HL-60 (cell line): ENCODE measurements around the gene JUP.

Experiments used
- DNase-seq, 2 experiments: peaks; one replicate each; pipeline ENCODE4 v3.0.0-alpha.2; 2010 to 2020; ENCODE audit warnings: low read depth in 1 of 2, low spot score in 1 of 2
- H3K27ac ChIP-seq: fragments of 250-450 bp; sonication (Bioruptor Pico); replicated peaks from 2 replicates; pipeline ENCODE4 v1.5.1; 2020; ENCODE audit warnings: mild to moderate bottlenecking, moderate library complexity
- H3K27me3 ChIP-seq: fragments of 250-450 bp; sonication (Bioruptor Pico); 2 replicates; pipeline ENCODE4 v1.5.1; 2021; ENCODE audit warnings: mild to moderate bottlenecking, moderate library complexity; ENCODE audit not compliant: insufficient read depth, poor library complexity, severe bottlenecking
- H3K4me3 ChIP-seq: replicated peaks from 2 replicates; pipeline ENCODE4 v1.5.1; 2011; ENCODE audit warnings: mild to moderate bottlenecking, control low read depth, low read length; ENCODE audit not compliant: insufficient read depth
- CTCF ChIP-seq: IDR thresholded peaks from one replicate; pipeline ENCODE4 v1.5.1; 2011; ENCODE audit warnings: low read length, control low read depth, inconsistent platforms; ENCODE audit not compliant: insufficient read depth
- GABPA ChIP-seq: IDR thresholded peaks from 2 replicates; pipeline ENCODE4 v1.6.1; 2012; ENCODE audit warnings: low read depth
- POLR2AphosphoS5 ChIP-seq: IDR thresholded peaks from 2 replicates; pipeline ENCODE4 v1.6.1; 2012; ENCODE audit warnings: low read depth
- SPI1 ChIP-seq: IDR thresholded peaks from 2 replicates; pipeline ENCODE4 v1.6.1; 2012; ENCODE audit warnings: low read depth, mild to moderate bottlenecking, borderline replicate concordance
- TF ChIP-seq, protein P1 (sequence below): IDR thresholded peaks from 2 replicates; pipeline ENCODE4 v1.6.1; 2012; ENCODE audit warnings: low read depth; ENCODE audit not compliant: insufficient replicate concordance

The JUP gene

GRCh38 chr17:41735744-41736143, 50.8 kb downstream of the JUP start:
- H3K27me3 ChIP-seq, result peaks cover 54% of the 10 kb centered on the region
- no peak overlapping the region for H3K4me3 ChIP-seq
- no peak overlapping the region for H3K27ac ChIP-seq
- no peak for DNase-seq
- TF ChIP-seq SPI1, result no peak
- TF ChIP-seq, protein P1, sequence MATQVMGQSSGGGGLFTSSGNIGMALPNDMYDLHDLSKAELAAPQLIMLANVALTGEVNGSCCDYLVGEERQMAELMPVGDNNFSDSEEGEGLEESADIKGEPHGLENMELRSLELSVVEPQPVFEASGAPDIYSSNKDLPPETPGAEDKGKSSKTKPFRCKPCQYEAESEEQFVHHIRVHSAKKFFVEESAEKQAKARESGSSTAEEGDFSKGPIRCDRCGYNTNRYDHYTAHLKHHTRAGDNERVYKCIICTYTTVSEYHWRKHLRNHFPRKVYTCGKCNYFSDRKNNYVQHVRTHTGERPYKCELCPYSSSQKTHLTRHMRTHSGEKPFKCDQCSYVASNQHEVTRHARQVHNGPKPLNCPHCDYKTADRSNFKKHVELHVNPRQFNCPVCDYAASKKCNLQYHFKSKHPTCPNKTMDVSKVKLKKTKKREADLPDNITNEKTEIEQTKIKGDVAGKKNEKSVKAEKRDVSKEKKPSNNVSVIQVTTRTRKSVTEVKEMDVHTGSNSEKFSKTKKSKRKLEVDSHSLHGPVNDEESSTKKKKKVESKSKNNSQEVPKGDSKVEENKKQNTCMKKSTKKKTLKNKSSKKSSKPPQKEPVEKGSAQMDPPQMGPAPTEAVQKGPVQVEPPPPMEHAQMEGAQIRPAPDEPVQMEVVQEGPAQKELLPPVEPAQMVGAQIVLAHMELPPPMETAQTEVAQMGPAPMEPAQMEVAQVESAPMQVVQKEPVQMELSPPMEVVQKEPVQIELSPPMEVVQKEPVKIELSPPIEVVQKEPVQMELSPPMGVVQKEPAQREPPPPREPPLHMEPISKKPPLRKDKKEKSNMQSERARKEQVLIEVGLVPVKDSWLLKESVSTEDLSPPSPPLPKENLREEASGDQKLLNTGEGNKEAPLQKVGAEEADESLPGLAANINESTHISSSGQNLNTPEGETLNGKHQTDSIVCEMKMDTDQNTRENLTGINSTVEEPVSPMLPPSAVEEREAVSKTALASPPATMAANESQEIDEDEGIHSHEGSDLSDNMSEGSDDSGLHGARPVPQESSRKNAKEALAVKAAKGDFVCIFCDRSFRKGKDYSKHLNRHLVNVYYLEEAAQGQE, result no peak
- no peak for TF ChIP-seq POLR2AphosphoS5
- no peak for TF ChIP-seq CTCF

DNA sequence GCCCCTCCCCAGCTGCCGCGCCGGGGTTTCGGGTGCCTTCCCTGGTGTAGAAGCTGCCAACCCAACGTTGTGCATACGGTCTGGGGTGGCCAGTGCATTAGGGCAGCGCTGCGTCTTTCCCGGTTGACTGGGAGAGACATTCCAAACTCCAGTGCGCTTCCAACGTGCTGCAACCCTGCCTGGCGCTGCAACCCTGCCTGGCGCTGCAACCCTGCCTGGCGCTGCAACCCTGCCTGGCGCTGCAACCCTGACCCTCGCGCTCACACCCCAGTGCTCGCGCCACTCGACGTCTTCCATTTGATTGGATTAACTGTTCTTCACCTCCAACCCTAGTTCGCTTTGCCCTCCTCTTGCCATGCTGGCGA, 51.6 kb downstream of the JUP start:
- DNase-seq, result no peak
- Histone ChIP-seq H3K27ac (no peak overlapping the region), H3K4me3 (no peak overlapping the region), H3K27me3 (peaks cover 54% of the 10 kb centered on the region)
- no peak for TF ChIP-seq GABPA
- TF ChIP-seq POLR2AphosphoS5, result no peak

GRCh38 chr17:41734139-41734948, 52.2 kb downstream of the JUP start, which contains the start of gene HAP1:
Gene HAP1 (minus strand): TSS chr17:41734643. CDS start chr17:41734634, 9 bp downstream.
- Histone ChIP-seq H3K27ac (no peak within 1 kb of the TSS), H3K27me3 (peaks cover 54% of the 10 kb centered on the region), H3K4me3 (no peak within 1 kb of the TSS)
- TF ChIP-seq POLR2AphosphoS5 (no peak), CTCF (no peak)
- no peak for DNase-seq

GRCh38 chr17:41733348-41734138, 53.0 kb downstream of the JUP start:
- peaks cover 54% of the 10 kb centered on the region for H3K27me3 ChIP-seq
- no peak overlapping the region for H3K4me3 ChIP-seq
- H3K27ac ChIP-seq, result no peak overlapping the region
- TF ChIP-seq POLR2AphosphoS5 (no peak), CTCF (no peak)
- DNase-seq, result no peak

- H3K4me3 ChIP-seq, result no peak overlapping the region
- H3K27ac ChIP-seq, result no peak overlapping the region
- DNase-seq, result no peak
- H3K27me3 ChIP-seq, result peaks cover 45% of the 10 kb centered on the region
- TF ChIP-seq POLR2AphosphoS5 (no peak), SPI1 (no peak), CTCF (no peak), GABPA (no peak)
- TF ChIP-seq, protein P1, result no peak
Measured at GRCh38 chr17:41731836-41732235, 54.7 kb downstream of the JUP start.
